Fibroblast of skin of back (primary cell): ENCODE measurements around the gene CCDC187.
"Not testable (repeated sequence)": the region's sequence is repeated elsewhere in the genome, so short reads cannot be mapped to it uniquely, and the experiment has no call there.

Experiments
- DNase-seq: peaks from one replicate; pipeline ENCODE4 v3.0.0-alpha.2; 2013

The CCDC187 gene

DNA sequence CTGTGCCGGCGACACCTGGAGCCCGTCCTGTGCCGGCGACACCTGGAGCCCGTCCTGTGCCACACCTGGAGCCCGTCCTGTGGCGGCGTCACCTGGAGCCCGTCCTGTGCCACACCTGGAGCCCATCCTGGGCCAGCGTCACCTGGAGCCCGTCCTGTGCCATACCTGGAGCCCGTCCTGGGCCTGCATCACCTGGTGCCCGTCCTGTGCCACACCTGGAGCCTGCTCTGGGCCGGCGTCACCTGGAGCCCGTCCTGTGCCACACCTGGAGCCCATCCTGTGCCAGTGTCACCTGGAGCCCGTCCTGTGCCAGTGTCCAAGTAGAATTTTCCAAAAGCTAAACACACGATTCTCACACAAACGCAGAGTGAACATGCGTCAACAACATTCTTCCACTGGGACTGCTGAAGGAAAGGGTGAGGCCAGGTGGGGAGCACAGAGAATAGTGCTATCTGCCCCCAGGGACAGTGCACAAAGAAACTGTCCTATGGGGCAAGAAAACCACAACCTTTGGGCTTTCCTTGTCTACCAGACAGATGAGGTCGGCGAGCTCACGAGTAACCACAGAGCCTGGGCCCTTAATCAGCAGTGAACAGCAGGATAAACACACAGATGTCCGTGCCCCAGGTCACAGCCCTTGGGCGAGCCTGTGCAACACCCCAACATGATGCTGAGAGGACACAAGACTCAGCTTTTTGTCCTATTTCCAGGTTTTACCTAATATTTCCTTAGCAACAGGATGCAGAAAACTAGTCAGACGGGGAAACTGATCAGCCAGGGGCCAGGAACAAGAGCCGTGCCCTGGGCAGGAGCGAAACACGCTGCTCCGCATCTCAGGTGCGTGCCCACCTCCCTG is 66.2 kb downstream of the CCDC187 start:
- no peak for DNase-seq

DNA sequence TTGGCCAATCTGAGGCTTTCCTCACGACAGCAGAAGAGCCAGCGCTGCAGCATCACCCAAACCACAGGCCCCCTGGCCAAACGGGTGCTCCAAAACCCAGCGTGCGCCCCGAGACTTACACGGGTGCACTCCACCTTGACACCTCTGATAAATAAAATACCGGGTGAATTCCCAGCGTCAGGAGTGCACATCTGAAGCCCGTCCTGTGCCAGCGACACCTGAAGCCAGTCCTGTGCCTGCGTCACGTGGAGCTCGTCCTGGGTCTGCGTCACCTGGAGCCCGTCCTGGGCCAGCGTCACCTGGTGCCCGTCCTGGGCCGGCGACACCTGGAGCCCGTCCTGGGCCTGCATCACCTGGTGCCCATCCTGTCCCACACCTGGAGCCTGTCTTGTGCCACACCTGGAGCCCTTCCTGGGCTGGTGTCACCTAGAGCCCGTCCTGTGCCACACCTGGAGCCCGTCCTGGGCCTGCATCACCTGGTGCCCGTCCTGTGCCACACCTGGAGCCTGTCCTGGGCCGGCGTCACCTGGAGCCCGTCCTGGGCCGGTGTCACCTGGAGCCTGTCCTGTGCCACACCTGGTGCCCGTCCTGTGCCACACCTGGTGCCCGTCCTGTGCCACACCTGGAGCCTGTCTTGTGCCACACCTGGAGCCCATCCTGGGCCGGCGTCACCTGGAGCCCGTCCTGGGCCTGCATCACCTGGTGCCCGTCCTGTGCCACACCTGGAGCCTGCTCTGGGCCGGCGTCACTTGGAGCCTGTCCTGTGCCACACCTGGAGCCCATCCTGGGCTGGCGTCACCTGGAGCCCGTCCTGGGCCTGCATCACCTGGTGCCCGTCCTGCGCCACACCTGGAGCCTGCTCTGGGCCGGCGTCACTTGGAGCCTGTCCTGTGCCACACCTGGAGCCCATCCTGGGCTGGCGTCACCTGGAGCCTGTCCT is 67.2 kb downstream of the CCDC187 start:
- DNase-seq: not testable (repeated sequence)

DNA sequence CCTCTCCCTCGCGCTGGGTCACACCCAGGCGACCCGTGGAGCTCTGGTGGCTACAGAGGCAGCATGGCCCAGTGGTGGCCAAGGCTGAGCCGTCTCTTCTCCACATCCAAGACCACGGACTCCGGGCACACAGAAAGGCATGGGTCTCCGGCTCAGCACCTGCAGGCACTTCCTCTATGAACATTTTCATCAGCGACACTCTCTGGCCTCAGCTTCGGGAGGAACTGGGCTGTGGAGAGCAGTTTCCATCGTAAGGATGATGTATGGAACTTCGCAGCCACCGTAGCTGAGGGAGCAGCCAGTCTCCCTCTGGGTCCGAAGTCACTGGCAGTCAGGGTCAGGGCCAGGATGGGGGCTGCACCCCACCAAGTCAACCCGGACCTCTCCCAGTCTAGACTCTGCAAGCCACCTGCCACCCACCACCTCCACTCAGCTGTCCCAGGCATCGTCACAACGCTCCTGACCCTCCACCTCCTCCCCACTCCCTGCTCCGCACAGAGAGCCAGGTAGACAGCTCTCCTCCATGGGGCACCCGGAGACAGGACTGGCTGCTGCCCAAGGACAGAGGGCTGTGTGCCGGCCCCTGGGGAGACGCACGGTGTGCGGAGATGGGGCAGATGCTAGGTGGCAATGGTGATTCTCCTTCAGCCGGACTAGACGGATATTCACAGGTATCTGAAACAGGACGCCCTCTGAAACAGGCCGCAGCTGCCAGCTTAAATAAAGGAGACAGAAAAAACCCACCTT is 68.0 kb downstream of the CCDC187 start:
- no peak for DNase-seq

DNA sequence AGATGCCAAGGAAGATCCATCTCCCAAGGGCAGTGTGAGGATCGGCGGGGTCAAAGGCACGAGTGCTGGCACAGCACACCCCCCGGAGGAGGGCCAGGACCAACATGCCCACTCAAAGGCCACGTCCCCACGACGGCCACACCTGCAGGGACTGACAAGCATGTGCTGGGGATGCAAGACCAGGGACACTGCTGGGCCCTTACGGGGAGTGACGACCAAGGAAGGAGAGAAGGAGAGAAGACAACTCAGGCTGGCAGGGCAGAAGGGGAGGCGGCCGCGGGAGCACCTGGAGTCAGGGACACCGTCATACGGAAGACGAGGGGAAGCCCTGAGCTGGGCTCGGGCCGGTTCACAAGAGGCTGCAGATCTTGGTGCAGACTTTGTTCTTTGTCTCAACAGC is 68.7 kb downstream of the CCDC187 start:
- no peak for DNase-seq

DNA sequence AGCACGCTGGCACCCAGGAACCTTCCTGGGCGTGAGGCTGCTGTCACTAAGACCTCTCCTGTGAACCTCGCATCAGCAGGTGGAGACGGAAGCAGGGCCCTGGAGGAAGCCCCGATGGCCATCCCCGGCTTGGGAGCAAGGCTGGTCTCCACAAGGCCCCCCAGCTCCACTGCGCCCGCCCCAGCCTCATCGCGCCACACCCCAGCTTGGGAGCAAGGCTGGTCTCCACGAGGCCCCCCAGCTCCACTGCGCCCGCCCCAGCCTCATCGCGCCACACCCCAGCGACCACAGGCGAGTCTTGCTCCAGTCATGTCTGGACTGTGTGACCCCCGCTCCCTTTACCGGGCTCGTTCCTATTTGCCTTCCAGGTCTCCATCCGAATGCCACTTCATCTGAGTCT is 69.3 kb downstream of the CCDC187 start:
- no peak for DNase-seq

DNA sequence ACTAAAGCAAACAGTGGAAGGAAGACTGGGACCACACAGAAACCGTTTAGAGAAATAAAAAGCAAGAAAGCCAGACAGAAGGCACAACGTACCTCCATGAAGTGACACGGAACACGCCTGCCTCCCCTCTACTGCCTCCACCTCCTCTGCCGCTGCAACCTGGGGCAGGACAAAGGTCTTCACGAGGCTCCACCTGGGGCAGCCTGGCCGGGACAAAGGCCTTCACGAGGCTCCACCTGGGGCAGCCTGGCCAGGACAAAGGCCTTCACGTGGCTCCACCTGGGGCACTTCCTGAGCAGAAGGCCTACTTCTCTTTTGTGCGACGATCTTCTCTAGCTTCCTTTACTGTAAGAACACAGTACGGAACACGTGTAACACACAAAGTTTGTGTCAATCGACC is 70.0 kb downstream of the CCDC187 start:
- DNase-seq: no peak

DNA sequence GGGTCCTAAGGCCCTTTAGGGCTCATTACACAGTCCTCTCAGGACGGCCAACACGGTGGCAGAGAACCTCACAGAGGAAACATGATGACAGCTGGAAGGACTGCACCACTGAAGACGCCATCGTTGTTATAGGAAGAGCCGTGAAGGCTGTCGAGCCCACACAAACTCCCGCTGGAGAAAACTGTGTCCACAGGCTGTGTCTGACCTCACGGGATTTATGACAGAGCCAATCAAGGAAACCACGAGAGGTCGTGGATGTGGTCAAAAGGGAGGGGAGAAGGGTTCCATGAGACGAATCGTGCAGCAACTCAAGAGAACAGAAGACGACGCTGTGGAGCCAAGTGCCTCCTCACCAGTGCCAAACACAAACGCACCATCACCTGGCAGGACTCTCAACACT is 70.5 kb downstream of the CCDC187 start:
- no peak for DNase-seq

DNA sequence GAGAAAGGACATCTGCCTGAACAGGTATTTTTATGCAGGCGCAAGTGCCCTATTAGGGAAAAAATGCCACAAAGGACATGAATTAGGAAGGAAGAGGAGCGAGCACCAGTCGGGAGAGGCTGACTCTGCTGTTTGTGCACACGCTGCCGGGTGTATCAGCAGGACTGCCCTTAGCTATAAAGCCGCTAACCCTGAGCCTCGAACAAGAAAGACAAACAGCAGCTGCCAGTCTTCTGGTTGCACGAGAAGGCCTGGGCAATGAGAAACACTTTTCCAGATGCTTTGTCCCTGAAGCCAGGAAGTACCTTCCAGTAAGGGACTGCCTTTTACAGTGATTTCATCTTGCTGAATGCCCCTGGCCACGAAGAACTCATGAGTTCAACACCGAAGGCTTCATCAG is 70.9 kb downstream of the CCDC187 start:
- no peak for DNase-seq

DNA sequence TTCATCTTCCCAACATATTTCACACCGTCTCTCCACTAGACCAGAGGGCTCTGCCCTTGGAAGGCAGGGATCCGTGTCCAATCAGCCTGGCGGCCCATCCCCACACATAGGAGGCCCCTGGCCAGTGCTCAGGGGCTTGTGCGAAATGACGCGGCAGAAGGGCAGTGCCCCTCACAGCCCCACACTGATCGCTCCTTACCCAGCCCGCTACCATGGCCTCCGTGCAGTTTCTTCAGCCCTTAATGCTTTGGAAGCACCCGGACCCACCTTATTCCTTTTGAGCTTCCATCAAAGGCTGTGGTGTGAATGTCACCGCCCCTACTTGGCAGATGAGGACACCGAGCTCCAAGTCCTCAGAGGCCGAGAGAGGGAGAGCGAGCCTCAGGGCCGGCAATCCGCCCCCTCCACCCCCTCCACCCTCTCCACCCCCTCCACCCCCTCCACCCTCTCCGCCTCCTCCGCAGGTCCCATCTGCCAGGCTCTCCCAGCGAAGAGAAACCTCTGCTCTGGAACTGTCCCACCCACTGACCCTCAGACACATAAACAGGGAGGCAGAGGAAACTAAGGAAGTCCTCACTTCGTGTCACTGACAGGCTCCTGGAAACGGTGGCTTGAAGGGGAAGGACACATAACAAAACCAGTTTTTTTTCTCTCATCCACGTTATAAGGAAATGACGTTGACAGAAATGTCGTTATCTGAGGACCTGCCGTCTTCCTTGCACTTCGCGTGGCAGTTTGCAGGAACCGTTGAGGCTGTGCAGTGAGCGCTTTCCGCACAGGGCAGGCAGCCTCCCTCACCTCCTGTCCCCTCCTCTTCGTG is 72.2 kb downstream of the CCDC187 start:
- no peak for DNase-seq

DNA sequence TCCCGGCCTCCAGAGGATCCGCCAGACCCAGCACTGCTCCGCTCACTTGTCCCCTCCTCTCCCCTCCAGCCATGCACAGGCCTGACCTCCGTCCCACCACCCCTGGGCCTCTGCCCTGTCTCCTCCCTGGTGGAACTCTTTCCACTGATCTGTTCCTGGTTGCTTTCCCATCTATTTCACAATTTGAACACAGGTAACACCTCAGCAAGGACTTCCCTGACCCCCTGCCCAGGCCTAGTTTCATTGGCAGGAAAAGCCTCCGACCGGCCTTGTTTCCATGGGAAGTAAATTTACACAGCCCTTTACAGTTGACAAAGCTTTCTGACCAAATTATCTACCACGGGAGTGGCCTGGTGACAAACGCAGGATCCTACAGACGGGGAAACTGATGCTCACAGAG is 73.1 kb downstream of the CCDC187 start:
- no peak for DNase-seq

DNA sequence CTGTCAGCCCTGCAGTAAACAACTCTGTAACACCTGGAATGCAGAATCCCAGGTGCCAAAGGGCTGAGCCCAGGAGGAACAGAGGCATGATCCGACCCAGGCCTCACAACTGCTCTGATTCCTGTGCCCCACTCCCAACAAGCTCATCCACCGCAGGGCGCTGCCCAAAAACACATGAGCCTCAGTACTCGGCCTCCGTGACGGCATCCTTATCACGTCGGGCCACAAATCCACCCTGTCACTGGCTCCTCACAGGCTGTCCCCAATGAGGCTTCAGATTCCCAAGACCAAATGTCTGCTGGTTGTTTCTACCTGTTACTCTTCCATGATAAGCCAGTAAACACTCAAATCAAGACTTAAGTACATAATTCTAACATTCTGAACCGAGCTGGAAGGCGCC is 73.5 kb downstream of the CCDC187 start:
- no peak for DNase-seq

DNA sequence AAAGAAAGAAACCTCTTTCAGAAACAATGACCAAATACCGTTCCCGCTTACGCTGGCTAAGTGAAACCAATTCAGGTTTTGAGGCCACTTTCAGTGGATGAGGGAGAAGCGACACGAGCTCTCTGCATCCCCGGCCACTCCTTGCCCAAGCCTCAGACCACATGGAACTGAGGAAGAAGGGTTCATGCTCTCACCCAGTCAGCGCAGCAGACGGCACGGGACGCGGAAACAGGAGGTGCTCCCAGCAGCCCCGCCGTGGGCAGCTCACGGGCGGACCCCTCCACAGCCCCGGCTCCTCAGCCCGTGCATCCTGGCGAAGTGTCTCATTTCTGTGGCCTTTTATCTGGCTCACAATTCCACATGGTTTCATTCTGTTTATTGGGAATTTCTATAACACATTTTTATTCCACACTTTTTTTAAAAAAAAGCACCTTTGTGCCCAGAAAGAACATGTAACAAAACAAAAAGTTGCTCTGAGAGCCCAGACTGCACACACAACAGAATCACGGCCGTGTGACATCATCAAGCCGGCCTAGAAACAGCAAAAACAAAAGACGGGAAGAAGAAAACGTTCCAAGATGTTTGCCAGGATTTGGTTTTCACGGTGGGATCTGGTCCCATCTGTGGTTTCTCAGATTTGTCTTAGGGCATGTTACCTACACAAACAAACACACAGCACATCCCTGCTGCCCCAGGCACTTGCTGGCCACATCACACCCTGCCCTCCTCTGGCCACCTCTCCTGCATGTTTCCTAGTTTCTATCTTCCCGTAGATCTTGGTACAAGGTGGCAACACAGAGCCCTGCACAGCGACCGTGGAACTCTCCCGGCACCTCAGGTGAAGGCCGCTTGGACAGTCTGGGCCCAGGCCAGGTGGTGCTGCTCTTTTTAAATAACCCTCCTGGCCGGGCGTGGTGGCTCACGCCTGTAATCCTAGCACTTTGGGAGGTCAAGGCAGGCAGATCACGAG is 74.5 kb downstream of the CCDC187 start:
- DNase-seq: peak; percentile 7

DNA sequence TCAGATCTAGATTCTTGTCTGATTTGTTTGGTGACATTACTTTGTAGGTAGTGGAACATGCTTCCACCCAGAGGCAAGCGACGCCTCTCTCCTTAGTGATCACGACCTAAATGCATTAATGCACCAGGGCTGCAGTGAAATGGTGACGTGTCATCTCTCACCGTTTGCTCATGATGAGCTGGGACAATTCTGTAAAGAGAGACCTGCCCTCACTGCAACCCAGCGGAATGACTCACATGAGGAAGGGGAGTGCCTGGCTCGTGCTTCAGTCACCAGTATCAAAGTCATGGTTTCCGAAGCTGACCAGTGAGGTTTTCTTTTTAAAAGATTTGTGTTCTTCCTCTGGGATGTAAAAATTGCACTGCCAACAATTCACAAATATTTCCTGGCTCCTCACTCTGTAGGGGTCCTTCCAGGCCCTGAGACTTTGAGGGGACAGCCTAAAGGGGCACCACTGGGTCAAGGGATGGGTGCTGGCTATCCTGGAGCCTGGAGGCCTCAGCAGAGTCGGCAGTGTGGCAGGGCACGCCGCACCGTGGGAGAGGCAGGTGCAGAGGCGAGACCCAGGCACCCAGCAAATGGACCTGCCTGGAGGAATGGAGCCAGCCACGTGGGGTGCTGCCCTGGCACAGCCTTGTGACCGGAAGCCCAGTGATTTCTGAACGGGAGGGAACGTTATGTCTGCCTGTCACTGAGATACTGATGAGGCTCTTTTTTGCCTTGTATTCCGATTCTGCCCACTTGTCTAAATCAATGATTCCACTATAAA is 75.6 kb downstream of the CCDC187 start:
- DNase-seq: peak; percentile 82

DNA sequence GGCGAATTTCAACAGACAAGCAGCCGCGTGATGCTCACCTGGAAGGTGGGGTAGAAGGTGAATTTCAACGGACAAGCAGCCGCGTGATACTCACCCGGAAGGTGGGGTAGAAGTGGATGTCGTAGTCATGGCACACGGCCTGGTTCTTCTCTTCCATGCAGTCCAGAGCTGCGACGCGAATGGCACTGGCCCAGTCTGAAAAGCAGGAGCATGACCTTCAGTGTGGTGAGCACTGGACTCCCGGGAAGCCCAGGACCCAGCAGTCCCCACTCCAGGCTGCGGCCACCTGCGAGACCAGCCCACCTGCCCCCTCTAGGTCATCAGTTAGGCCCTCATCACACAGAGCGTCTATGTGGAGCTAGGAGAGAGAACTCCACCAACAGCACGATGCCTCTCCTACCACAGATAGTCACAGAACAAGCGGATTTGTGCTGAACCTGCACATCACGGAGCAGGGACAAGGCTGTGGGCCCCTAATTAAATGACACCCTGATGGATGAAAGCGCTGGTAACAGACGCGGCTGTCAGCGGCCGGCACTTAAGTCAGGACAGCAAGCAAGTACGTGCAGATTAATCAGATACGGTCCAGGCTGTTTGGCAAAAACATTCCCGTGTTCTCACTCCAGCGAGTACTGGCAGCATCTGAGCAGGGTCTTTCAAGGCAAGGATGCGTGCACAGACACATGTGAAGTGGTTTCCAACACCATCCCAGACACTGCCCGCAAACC is 77.0 kb downstream of the CCDC187 start:
- no peak for DNase-seq

DNA sequence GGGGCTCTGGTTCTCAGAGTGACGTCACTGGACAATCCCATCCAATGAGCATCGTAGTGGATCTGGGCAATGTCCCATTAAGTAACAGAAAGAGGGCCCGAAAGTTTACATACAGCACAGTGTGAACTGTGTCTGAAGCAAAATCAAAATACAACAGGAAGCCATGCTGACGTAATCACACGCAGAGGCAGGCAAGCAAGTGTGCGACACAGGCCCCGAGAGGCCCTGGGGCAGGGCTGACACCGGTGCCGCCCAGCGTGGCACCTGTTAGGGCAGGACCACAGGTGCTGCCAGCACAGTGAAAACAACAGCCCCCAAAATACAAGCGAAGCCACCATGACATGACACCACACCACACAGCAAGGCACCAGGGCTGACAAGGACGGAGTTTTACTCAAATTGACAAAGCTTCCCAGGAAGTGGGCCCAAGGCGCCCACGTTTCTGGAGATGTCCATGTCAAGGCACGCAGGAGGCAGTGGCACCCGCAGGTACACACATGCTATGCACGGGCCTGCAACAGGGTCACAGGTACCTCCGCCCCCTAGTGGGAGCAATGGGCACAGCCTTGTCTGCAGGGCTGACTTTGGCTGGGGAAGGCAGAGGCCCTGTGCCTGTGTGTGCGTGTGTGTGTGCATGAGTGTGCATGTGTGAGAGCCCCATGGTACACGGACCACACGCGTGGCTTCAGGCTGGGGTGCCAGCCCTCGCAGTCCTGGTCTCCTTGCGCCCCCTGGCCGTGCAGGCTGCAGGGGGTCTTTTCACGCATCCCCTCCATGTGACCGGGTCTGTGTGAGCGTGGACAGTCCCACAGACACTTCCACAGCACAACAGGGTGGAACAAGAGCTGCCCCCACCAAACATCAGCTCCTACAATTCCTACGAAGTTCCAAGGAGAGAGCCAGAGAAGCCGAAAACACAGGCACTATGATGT is 77.9 kb downstream of the CCDC187 start:
- peak; percentile 39 for DNase-seq

DNA sequence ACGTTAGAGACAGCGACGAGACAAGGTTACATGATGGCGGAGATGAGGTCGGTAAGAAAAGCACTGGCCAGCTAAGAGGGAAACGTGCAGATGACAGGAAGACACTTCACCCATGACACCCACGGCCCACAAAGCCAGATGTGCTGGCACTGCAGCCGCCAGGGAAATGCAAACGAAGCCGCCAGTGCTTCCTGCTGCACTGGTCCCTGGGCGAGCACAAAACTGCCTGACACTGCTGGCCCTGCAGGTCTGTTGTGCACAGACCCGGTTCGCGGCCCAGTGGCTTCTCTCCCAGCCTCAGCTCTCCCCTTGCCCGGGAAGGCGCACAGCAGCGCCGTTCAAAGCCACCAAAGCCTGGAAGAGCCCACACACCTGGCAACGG is 78.5 kb downstream of the CCDC187 start:
- no peak for DNase-seq

DNA sequence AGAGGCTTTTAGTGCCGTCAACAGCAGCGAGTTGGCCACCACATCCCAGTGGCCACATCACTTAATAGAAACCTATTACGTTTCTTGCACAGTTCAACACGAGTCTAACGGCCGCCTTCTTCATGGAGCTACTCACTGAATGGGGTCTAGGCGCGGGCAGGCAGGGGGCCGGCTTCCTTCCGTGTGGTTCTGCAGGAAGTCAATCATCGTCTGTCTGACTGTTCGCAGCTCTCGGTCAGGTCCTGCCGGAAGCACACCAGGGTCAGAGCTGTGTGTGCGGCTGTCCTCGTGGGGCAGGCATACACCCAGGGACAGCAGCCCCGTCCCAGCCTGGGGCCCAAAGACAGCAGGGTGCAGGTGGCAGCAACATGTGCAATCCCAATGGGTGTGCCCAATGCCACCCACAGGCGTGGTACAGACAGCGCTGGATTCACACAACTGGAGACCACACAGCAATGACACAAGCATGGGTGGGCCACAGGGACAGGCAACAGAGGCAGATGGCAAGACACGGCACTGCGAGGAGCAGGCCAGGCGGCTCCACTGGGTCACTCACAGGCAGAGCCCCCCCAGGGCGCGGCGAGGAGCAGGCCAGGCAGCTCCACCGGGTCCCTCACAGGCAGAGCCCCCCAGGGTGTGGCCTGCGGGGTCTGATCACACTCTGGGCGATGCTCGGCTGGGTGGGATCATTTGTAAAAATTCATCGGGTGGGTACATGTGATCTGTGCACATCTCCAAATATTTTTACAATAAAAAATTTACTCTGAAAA is 79.8 kb downstream of the CCDC187 start:
- DNase-seq: no peak
